Measurements from ENCODE around the gene LCP2.
A peak's percentile ranks its signal among the peaks of the same experiment; 100 is the strongest.

LCP2 gene

DNA sequence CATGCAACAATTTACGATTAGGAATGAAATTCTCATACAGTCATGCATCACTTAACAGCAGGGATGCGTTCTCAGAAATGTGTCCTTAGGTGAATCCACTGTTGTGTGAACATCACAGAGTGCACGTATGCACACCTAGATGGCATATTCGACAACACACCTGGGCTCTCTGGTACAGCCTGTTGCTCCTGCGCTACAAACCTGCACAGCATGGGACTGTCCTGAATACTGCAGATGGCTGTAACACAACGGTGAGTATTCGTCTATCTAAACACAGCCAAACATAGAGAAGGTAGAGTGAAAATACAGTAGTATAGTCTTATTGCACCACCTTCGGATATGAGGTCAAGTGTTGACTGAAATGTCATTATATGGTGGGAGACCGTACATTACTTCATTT, 44.0 kb upstream of the LCP2 start:
- TF ChIP-seq POLR2A (IDR thresholded peaks at IDR 0.05; ENCODE audit: extremely low read depth, insufficient read length) (no peak), MYC (IDR thresholded peaks at IDR 0.05; ENCODE audit: low read depth, low read length) (no peak)
- TF ChIP-seq, protein P1, sequence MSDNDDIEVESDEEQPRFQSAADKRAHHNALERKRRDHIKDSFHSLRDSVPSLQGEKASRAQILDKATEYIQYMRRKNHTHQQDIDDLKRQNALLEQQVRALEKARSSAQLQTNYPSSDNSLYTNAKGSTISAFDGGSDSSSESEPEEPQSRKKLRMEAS (IDR thresholded peaks at IDR 0.05; ENCODE audit: low read depth, low read length): no peak
- TF ChIP-seq, protein P2, sequence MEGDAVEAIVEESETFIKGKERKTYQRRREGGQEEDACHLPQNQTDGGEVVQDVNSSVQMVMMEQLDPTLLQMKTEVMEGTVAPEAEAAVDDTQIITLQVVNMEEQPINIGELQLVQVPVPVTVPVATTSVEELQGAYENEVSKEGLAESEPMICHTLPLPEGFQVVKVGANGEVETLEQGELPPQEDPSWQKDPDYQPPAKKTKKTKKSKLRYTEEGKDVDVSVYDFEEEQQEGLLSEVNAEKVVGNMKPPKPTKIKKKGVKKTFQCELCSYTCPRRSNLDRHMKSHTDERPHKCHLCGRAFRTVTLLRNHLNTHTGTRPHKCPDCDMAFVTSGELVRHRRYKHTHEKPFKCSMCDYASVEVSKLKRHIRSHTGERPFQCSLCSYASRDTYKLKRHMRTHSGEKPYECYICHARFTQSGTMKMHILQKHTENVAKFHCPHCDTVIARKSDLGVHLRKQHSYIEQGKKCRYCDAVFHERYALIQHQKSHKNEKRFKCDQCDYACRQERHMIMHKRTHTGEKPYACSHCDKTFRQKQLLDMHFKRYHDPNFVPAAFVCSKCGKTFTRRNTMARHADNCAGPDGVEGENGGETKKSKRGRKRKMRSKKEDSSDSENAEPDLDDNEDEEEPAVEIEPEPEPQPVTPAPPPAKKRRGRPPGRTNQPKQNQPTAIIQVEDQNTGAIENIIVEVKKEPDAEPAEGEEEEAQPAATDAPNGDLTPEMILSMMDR (IDR thresholded peaks at IDR 0.05; ENCODE audit: low read depth, low read length): no peak
- DNase-seq (ENCODE audit: low read depth): peak; percentile 31
- no peak overlapping the region for H3K4me3 ChIP-seq (ENCODE audit: low read depth, low read length)

DNA sequence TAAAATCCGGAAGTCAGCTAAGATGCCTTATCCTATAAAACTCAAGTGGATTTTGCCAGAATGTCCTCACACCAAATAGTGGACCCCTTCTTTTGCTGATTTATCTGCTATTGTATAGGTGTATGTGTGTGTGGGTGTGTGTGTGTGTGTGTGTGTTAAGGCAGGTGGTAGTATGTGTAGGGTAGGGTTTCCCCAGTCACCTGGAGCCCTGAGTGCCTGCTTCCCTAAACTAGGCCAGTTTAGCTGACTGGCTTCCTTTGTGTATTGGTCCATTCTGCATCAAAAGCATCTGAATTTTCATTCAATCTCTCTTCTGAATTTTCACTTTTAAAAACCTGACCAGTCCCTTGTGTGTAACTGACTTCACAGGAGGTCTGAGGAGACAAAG, 42.2 kb upstream of the LCP2 start:
- TF ChIP-seq, protein P1 (IDR thresholded peaks at IDR 0.05; ENCODE audit: low read depth, low read length): no peak
- TF ChIP-seq POLR2A (IDR thresholded peaks at IDR 0.05; ENCODE audit: extremely low read depth, insufficient read length) (no peak), MYC (IDR thresholded peaks at IDR 0.05; ENCODE audit: low read depth, low read length) (no peak)
- TF ChIP-seq, protein P2 (IDR thresholded peaks at IDR 0.05; ENCODE audit: low read depth, low read length): no peak
- no peak overlapping the region for H3K4me3 ChIP-seq (ENCODE audit: low read depth, low read length)
- no peak for DNase-seq (ENCODE audit: low read depth)

DNA sequence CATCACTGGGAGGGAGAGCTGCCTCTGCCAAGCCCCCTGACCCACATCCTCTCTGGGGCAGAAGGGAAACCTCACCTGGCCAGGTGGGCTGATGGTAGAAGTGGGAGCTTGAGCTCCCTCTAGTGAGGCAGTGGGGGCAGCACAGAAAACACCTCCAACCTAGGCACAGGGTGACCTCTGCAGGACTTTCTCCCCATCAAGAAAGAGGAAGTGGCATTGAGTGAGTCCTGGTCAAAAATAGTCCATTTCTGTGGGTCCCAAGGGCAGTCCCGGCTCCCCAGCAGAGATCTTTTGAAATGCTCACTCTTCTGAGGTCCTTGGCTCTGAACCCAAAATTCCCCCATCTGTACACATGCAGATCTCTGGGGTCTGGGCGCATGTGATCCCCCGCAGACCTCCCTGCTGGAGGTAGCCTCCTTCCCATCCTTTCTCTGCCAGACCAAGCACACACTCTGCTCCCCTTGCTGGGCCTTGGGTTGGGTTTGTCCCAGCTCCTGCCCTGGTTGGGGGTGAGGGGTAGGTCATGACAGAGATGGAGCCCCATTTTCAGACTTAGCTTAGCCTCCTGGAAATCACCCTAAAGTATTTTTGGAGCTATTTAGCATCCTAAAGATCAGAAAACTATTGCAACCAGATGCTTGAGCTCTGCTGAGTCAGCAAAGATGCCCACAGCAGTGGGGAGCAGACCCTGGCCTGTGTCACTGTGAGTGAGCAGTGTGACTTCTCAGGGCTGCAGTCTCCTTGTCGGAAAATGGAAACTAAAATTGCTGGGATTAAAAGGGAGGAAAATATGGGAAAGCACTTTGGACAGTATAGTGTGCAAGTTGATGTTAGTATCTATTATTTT, 41.6 kb upstream of the LCP2 start:
- TF ChIP-seq, protein P2 (IDR thresholded peaks at IDR 0.05; ENCODE audit: low read depth, low read length): peak; percentile 74
- TF ChIP-seq MYC (IDR thresholded peaks at IDR 0.05; ENCODE audit: low read depth, low read length) (peak; percentile 41; the same call in 1 of the 2 replicates), POLR2A (IDR thresholded peaks at IDR 0.05; ENCODE audit: extremely low read depth, insufficient read length) (no peak)
- TF ChIP-seq, protein P1 (IDR thresholded peaks at IDR 0.05; ENCODE audit: low read depth, low read length): no peak
- no peak overlapping the region for H3K4me3 ChIP-seq (ENCODE audit: low read depth, low read length)
- DNase-seq (ENCODE audit: low read depth): peak; percentile 76

DNA sequence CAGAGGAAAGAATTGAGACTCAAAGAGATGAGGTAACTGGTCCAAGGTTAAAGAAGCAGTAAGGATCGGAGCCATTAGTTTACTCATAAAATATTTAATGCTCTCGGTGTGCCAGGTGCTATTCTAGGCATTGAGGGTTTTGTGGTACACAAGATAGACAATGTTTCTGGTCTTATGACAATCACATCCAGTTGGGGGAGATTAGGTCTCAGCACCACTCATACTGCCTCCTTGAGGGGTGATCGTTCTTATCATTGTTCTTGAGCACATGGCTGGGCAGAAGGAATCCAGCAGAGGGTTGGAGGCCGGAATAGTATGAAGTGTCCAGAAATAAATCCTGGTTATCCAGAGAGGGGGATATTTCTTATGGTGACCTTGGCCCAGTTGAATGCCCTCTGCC, 40.7 kb upstream of the LCP2 start:
- no peak for DNase-seq (ENCODE audit: low read depth)
- TF ChIP-seq MYC (IDR thresholded peaks at IDR 0.05; ENCODE audit: low read depth, low read length): 0 out of 2 replicates have a peak, but pooled peaks have one; percentile 10
- TF ChIP-seq, protein P1 (IDR thresholded peaks at IDR 0.05; ENCODE audit: low read depth, low read length): no peak
- H3K4me3 ChIP-seq (ENCODE audit: low read depth, low read length): no peak overlapping the region

DNA sequence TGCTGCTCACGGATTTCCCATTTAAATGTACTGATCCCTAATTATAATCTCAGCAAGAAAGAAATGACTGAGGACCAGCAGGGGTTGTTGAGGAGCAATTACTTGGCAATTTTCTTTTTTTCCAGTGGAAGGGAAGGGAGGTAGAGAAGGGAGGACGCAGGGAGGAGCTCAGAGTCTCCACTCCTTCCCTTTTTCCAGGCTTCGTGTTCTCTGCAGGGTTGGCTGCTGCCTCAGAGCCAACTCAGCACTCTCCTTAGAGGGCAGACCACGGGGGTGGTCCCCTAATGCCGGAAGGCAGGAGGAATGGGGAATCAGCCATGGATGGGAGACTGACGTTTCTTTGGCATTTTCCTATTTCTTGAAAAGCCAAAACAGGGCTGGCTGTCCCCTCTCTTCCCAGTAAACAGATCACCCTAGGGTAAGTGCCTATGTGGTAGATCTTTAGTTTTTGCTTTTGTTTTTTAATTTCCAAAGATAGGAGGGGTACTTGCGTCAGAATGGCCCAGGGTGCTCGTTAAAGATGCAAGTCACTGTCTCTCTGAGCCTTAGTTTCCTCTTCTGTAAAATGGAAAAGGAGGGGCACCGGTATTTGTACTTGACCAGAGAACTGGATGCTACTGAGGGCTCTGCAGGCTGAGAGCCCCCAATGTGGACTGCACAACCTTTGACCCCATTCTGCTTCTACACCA, 39.6 kb upstream of the LCP2 start:
- TF ChIP-seq MYC (IDR thresholded peaks at IDR 0.05; ENCODE audit: low read depth, low read length): no peak
- TF ChIP-seq, protein P2 (IDR thresholded peaks at IDR 0.05; ENCODE audit: low read depth, low read length): no peak
- no peak for TF ChIP-seq POLR2A (IDR thresholded peaks at IDR 0.05; ENCODE audit: extremely low read depth, insufficient read length)
- TF ChIP-seq, protein P1 (IDR thresholded peaks at IDR 0.05; ENCODE audit: low read depth, low read length): no peak
- no peak overlapping the region for H3K4me3 ChIP-seq (ENCODE audit: low read depth, low read length)
- DNase-seq (ENCODE audit: low read depth): peak; percentile 38

DNA sequence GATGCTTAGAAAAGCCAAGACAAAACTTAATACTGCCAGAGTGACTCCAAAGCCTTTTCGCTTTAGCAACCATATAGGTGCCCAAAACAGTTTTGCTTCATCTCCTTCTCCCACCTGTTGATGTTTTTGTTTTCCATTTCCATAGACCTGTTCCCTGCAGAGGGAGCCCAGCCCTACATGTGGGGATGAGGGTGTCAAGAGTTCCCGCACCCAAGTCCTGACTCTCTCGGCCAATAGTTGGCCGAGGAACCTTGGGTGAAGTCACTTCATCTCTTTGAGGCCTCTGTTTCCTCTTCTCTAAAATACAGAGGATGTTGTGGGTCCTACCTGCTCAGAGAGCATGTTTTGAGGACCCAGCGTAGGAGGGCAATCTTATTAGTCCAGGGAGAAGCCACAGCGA, 38.5 kb upstream of the LCP2 start:
- TF ChIP-seq MYC (IDR thresholded peaks at IDR 0.05; ENCODE audit: low read depth, low read length) (no peak), POLR2A (IDR thresholded peaks at IDR 0.05; ENCODE audit: extremely low read depth, insufficient read length) (no peak)
- TF ChIP-seq, protein P2 (IDR thresholded peaks at IDR 0.05; ENCODE audit: low read depth, low read length): no peak
- TF ChIP-seq, protein P1 (IDR thresholded peaks at IDR 0.05; ENCODE audit: low read depth, low read length): no peak
- no peak overlapping the region for H3K4me3 ChIP-seq (ENCODE audit: low read depth, low read length)
- no peak for DNase-seq (ENCODE audit: low read depth)

All from NB4 (cell line).